HEK293 (cell line): ENCODE results near the gene COTL1.

Experiments used
- SALL2 ChIP-seq: fragments of 450-650 bp; formaldehyde crosslinking; IDR thresholded peaks from 2 replicates; pipeline ENCODE4 v1.5.0; 2017; ENCODE audit warnings: missing biosample characterization, mild to moderate bottlenecking, missing genetic modification characterization, borderline replicate concordance
- TCF7L2 ChIP-seq: IDR thresholded peaks from 2 replicates; pipeline ENCODE4 v1.6.1; 2011; ENCODE audit warnings: low read depth, mild to moderate bottlenecking, inconsistent platforms, low read length, moderate library complexity, borderline replicate concordance
- ZNF24 ChIP-seq: fragments of 450-650 bp; formaldehyde crosslinking; IDR thresholded peaks from 2 replicates; pipeline ENCODE4 v1.5.1; 2016; ENCODE audit warnings: missing biosample characterization, missing genetic modification characterization
- ZNF423 ChIP-seq: fragments of 450-650 bp; formaldehyde crosslinking; IDR thresholded peaks from 2 replicates; pipeline ENCODE4 v1.5.1; 2016; ENCODE audit warnings: missing biosample characterization, missing genetic modification characterization
- ZNF792 ChIP-seq: fragments of 450-650 bp; formaldehyde crosslinking; IDR thresholded peaks from 2 replicates; pipeline ENCODE4 v1.5.1; 2016; ENCODE audit warnings: missing biosample characterization, missing genetic modification characterization
- TF ChIP-seq, protein P1 (sequence below): fragments of 450-650 bp; formaldehyde crosslinking; IDR thresholded peaks from 2 replicates; pipeline ENCODE4 v1.5.1; 2016; ENCODE audit warnings: missing biosample characterization, missing genetic modification characterization

DNA sequence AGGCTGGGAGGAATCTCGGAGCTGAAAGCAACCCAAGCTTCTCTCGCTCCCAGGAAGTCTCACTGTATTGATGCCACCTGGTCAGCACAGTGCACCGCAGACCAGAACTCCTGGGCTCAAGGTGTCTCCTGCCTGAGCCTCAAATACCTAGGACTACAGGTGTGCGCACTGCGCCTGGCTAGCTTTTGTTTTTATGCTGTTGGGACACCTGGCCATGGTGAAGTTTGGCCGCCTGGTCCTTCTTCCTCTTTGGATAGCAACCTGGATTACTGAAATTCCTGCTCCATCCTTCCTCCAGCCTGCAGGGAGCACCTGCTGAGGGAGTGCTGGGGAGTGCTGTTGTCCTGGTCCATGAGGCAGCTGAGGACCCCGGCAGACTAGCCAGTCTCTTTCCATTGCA is 56.6 kb downstream of the COTL1 start:
- no peak for TF ChIP-seq ZNF423
- no peak for TF ChIP-seq ZNF792 (tag by site-specific recombination)
- no peak for TF ChIP-seq ZNF24 (tag by site-specific recombination)
- TF ChIP-seq, protein P1, sequence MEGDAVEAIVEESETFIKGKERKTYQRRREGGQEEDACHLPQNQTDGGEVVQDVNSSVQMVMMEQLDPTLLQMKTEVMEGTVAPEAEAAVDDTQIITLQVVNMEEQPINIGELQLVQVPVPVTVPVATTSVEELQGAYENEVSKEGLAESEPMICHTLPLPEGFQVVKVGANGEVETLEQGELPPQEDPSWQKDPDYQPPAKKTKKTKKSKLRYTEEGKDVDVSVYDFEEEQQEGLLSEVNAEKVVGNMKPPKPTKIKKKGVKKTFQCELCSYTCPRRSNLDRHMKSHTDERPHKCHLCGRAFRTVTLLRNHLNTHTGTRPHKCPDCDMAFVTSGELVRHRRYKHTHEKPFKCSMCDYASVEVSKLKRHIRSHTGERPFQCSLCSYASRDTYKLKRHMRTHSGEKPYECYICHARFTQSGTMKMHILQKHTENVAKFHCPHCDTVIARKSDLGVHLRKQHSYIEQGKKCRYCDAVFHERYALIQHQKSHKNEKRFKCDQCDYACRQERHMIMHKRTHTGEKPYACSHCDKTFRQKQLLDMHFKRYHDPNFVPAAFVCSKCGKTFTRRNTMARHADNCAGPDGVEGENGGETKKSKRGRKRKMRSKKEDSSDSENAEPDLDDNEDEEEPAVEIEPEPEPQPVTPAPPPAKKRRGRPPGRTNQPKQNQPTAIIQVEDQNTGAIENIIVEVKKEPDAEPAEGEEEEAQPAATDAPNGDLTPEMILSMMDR = no peak
- TF ChIP-seq SALL2 (tag by site-specific recombination) = no peak
- no peak for TF ChIP-seq TCF7L2
